ENCODE measurements around the gene SPAAR. TPM values are rescaled to one million over a fixed set of nuclear protein-coding genes. Genes with fewer than 3 reads are reported as not detected.

Gene SPAAR
- total and polyA plus RNA-seq, 4 donors: 0.65 to 2.4 (median 1.1) TPM

GRCh38 chr9:35870351-35870923, 38.9 kb upstream of the SPAAR start, which contains the start of gene OR13J1:
Gene OR13J1, minus strand, starts transcription at chr9:35870401. Its CDS starts 0 bp downstream, at chr9:35870401.
- Histone ChIP-seq H3K4me3 (ENCODE audit: low read depth in 1 of 3, low read length in 3 of 3) (no peak within 1 kb of the TSS), H3K9me3 (ENCODE audit: control insufficient read depth in 4 of 4, low read length in 3 of 4) (no peaks in the 10 kb centered on the region), H3K36me3 (ENCODE audit: control insufficient read depth in 4 of 4, insufficient read depth in 3 of 4, low read depth in 1 of 4, low read length in 3 of 4) (no peaks in the 10 kb centered on the region), H3K9ac (ENCODE audit: low read depth in 1 of 2, low read length in 2 of 2) (no peak within 1 kb of the TSS), H3K4me1 (ENCODE audit: control insufficient read depth in 4 of 4, insufficient read depth in 4 of 4, low read length in 3 of 4) (no peaks in the 10 kb centered on the region), H3K27me3 (ENCODE audit: control insufficient read depth in 4 of 4, insufficient read depth in 4 of 4, low read length in 3 of 4) (no peaks in the 10 kb centered on the region), H3K27ac (ENCODE audit: low read depth in 1 of 2, low read length in 2 of 2) (no peak within 1 kb of the TSS)
- WGBS: 92% methylated on average over 8 of the region's 8 CpGs
- no peak for TF ChIP-seq JUND (IDR thresholded peaks at IDR 0.05)
- TF ChIP-seq EGR1 (IDR thresholded peaks at IDR 0.05; ENCODE audit: low read depth in 2 of 2): no peak
- no peak for TF ChIP-seq HNF4G (IDR thresholded peaks at IDR 0.05)
- TF ChIP-seq MAX (IDR thresholded peaks at IDR 0.05): no peak
- TF ChIP-seq FOXA1 (IDR thresholded peaks at IDR 0.05): no peak
- TF ChIP-seq SP1 (IDR thresholded peaks at IDR 0.05): no peak
- TF ChIP-seq YY1 (IDR thresholded peaks at IDR 0.05): no peak
- no peak for TF ChIP-seq HNF4A (conservative IDR thresholded peaks at IDR 0.05)
- TF ChIP-seq TAF1 (conservative IDR thresholded peaks at IDR 0.05): no peak
- no peak for TF ChIP-seq ATF3 (IDR thresholded peaks at IDR 0.05)
- TF ChIP-seq CTCF (IDR thresholded peaks at IDR 0.05; ENCODE audit: low read depth, low read length, missing input control): no peak
- no peak for TF ChIP-seq NR2F2 (IDR thresholded peaks at IDR 0.05)
- TF ChIP-seq REST (IDR thresholded peaks at IDR 0.05): no peak
- TF ChIP-seq ZBTB33 (IDR thresholded peaks at IDR 0.05): no peak
- TF ChIP-seq RAD21 (IDR thresholded peaks at IDR 0.05): no peak
- TF ChIP-seq RXRA (IDR thresholded peaks at IDR 0.05): no peak
- DNase-seq (ENCODE audit: low spot score): no peak

GRCh38 chr9:35871545-35871944, 37.7 kb upstream of the SPAAR start:
- TF ChIP-seq TAF1 (conservative IDR thresholded peaks at IDR 0.05) (no peak), MAX (IDR thresholded peaks at IDR 0.05) (no peak), HNF4A (conservative IDR thresholded peaks at IDR 0.05) (no peak), SP1 (IDR thresholded peaks at IDR 0.05) (no peak)
- DNase-seq (ENCODE audit: low spot score): no peak
- WGBS: 81% methylated on average over 3 of the region's 3 CpGs
- Histone ChIP-seq H3K4me3 (ENCODE audit: low read depth in 1 of 3, low read length in 3 of 3) (no peak overlapping the region), H3K4me1 (ENCODE audit: control insufficient read depth in 4 of 4, insufficient read depth in 4 of 4, low read length in 3 of 4) (no peaks in the 10 kb centered on the region), H3K9me3 (ENCODE audit: control insufficient read depth in 4 of 4, low read length in 3 of 4) (no peaks in the 10 kb centered on the region), H3K9ac (ENCODE audit: low read depth in 1 of 2, low read length in 2 of 2) (no peak overlapping the region), H3K27ac (ENCODE audit: low read depth in 1 of 2, low read length in 2 of 2) (no peak overlapping the region), H3K36me3 (ENCODE audit: control insufficient read depth in 4 of 4, insufficient read depth in 3 of 4, low read depth in 1 of 4, low read length in 3 of 4) (no peaks in the 10 kb centered on the region), H3K27me3 (ENCODE audit: control insufficient read depth in 4 of 4, insufficient read depth in 4 of 4, low read length in 3 of 4) (no peaks in the 10 kb centered on the region)

Data from liver (tissue), 9 donors.